ENCODE results near the gene GDI2. TPM values are rescaled to one million over a fixed set of nuclear protein-coding genes. Genes with fewer than 3 reads are reported as not detected.

Gene GDI2
- total RNA-seq, 1 experiment from 2014 or later, result 196 TPM

DNA sequence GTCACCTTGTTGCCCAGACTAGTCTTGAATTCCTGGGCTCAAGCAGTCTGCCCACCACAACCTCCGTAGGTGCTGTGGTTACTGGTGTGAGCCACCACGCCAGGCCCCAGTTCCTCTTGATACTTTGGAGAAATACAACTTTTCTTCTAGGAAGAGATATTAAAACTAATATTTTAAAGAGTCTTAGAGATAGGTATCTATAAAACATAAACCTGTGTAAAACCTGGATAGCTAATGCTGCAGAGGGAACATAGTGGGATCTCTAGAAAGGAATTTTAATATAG is 4.8 kb upstream of the GDI2 start:
- no peak for TF ChIP-seq EZH2 (IDR thresholded peaks at IDR 0.05; ENCODE audit: low read depth)
- TF ChIP-seq, protein P1, sequence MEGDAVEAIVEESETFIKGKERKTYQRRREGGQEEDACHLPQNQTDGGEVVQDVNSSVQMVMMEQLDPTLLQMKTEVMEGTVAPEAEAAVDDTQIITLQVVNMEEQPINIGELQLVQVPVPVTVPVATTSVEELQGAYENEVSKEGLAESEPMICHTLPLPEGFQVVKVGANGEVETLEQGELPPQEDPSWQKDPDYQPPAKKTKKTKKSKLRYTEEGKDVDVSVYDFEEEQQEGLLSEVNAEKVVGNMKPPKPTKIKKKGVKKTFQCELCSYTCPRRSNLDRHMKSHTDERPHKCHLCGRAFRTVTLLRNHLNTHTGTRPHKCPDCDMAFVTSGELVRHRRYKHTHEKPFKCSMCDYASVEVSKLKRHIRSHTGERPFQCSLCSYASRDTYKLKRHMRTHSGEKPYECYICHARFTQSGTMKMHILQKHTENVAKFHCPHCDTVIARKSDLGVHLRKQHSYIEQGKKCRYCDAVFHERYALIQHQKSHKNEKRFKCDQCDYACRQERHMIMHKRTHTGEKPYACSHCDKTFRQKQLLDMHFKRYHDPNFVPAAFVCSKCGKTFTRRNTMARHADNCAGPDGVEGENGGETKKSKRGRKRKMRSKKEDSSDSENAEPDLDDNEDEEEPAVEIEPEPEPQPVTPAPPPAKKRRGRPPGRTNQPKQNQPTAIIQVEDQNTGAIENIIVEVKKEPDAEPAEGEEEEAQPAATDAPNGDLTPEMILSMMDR (conservative IDR thresholded peaks at IDR 0.05), result no peak
- Histone ChIP-seq H3K36me3 (ENCODE audit: low read depth) (no peaks in the 10 kb centered on the region), H3K27ac (no peak overlapping the region), H3K4me2 (no peak overlapping the region), H3F3A (ENCODE audit: insufficient read depth, low read depth) (peaks cover 7% of the 10 kb centered on the region; the same call in 1 of the 2 replicates), H3K27me3 (ENCODE audit: insufficient read depth, low read depth) (no peaks in the 10 kb centered on the region), H3K9me2 (ENCODE audit: insufficient read depth) (no peaks in the 10 kb centered on the region), H2AFZ (no peak overlapping the region), H3K4me3 (no peak overlapping the region), H4K20me1 (ENCODE audit: insufficient read depth) (no peaks in the 10 kb centered on the region), H3K79me2 (ENCODE audit: low read depth) (peaks cover 13% of the 10 kb centered on the region), H3K9me3 (ENCODE audit: insufficient read depth, low read depth) (no peaks in the 10 kb centered on the region), H3K4me1 (replicated peaks; ENCODE audit: insufficient read depth) (peaks cover 10% of the 10 kb centered on the region; the same call in 1 of the 2 replicates)
- ChIA-PET POLR2A (ENCODE audit: unreplicated experiment) (no interaction called here), CTCF (no interaction called here)
- intact Hi-C loops (cut with micrococcal nuclease; ENCODE audit: unreplicated experiment), result no loop called here
- no peak for DNase-seq
- no TSS peak for BruUV-seq (replicated peaks)

DNA sequence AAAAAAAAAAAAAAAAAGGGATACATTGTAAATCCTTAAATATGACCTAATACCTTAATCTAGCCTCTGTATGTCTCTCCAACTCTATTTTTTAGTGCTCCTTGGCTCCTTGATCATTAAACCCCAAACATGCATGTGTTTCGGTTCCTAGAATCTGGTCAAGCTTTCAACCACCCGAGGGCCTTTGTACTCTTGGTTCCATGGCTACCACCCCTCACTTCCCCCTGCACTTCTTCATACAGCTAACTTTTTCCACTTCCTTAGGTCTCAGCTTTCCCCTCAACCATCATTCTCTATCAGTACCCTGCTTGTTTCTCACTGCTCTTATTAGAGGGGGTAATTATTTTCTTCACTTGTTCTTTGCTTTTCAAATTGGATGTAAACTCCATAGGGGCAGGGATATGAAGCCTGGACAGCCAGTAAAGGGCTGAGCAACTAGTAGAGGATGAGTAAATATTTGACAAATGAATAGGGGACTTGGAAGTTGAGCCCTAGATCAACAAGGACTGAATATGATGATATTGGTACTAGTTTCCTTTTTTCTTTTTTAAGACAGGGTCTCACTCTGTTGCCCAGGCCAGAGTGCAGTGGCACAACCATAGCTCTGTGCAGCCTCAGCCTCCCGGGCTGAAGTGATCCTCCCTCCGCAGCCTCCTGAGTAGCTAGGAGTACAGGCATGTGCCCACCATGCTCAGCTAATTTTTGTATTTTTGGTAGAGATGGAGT is 4.3 kb upstream of the GDI2 start:
- POLR2A ChIA-PET (ENCODE audit: unreplicated experiment), result interaction anchor here (0.6 kb wide), 1 partner anchor 9 kb away, joined by 3 read pairs; no protein-coding TSS in a partner anchor
- Histone ChIP-seq H3K79me2 (ENCODE audit: low read depth) (peaks cover 18% of the 10 kb centered on the region), H3K27me3 (ENCODE audit: insufficient read depth, low read depth) (no peaks in the 10 kb centered on the region), H3F3A (ENCODE audit: insufficient read depth, low read depth) (peaks cover 7% of the 10 kb centered on the region; the same call in 1 of the 2 replicates), H3K27ac (no peak overlapping the region), H3K4me3 (no peak overlapping the region), H4K20me1 (ENCODE audit: insufficient read depth) (no peaks in the 10 kb centered on the region), H3K4me2 (no peak overlapping the region), H3K9me3 (ENCODE audit: insufficient read depth, low read depth) (no peaks in the 10 kb centered on the region), H3K4me1 (replicated peaks; ENCODE audit: insufficient read depth) (peaks cover 10% of the 10 kb centered on the region; the same call in 1 of the 2 replicates), H3K9me2 (ENCODE audit: insufficient read depth) (no peaks in the 10 kb centered on the region), H2AFZ (no peak overlapping the region), H3K36me3 (ENCODE audit: low read depth) (no peaks in the 10 kb centered on the region)
- CTCF ChIA-PET, result no interaction called here
- no peak for DNase-seq
- TF ChIP-seq, protein P1 (conservative IDR thresholded peaks at IDR 0.05), result no peak
- no peak for TF ChIP-seq EZH2 (IDR thresholded peaks at IDR 0.05; ENCODE audit: low read depth)
- no TSS peak for BruUV-seq (replicated peaks)
- intact Hi-C loops (cut with micrococcal nuclease; ENCODE audit: unreplicated experiment), result no loop called here

DNA sequence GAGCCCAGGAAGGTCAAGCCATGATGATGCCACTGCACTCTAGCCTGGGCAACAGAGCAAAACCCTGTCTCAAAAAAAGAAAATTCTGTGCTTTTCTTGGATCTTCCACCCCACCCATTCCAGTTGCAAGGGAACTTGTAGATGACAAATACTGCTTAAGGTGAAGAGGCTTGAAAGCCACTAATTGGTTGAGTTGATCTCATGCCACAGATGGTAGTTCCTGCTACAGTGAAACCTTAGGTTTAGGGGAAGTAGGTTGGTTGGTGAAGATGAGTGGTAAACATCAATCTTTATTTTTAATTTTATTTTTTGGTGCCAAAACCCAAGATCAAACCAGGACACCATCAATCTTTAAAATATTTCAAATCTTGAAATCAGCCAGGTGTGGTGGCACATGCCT is 2.9 kb upstream of the GDI2 start:
- no peak for TF ChIP-seq EZH2 (IDR thresholded peaks at IDR 0.05; ENCODE audit: low read depth)
- TF ChIP-seq, protein P1 (conservative IDR thresholded peaks at IDR 0.05), result no peak
- BruUV-seq (replicated peaks), result no TSS peak
- H3K27me3 ChIP-seq (ENCODE audit: insufficient read depth, low read depth), result no peaks in the 10 kb centered on the region
- H3K27ac ChIP-seq, result no peak overlapping the region
- peaks cover 6% of the 10 kb centered on the region for H4K20me1 ChIP-seq (ENCODE audit: insufficient read depth)
- H3K4me3 ChIP-seq, result no peak overlapping the region
- H3K9me3 ChIP-seq (ENCODE audit: insufficient read depth, low read depth), result no peaks in the 10 kb centered on the region
- no peaks in the 10 kb centered on the region for H3K9me2 ChIP-seq (ENCODE audit: insufficient read depth)
- ChIA-PET POLR2A (ENCODE audit: unreplicated experiment) (no interaction called here), CTCF (no interaction called here)
- H3F3A ChIP-seq (ENCODE audit: insufficient read depth, low read depth), result peaks cover 7% of the 10 kb centered on the region; the same call in 1 of the 2 replicates
- intact Hi-C loops (cut with micrococcal nuclease; ENCODE audit: unreplicated experiment), result no loop called here
- no peak overlapping the region for H3K4me2 ChIP-seq
- peaks cover 11% of the 10 kb centered on the region for H3K4me1 ChIP-seq (replicated peaks; ENCODE audit: insufficient read depth)
- no peaks in the 10 kb centered on the region for H3K36me3 ChIP-seq (ENCODE audit: low read depth)
- no peak overlapping the region for H2AFZ ChIP-seq
- peaks cover 31% of the 10 kb centered on the region for H3K79me2 ChIP-seq (ENCODE audit: low read depth)
- no peak for DNase-seq

Data from PC-9 (cell line).